IPS-20b (cell line): Measurements from ENCODE around the gene OSBPL6.
"Not testable (repeated sequence)": the region's sequence is repeated elsewhere in the genome, so short reads cannot be mapped to it uniquely, and the experiment has no call there.

Experiments used
- H3K27ac ChIP-seq: one replicate; pipeline ENCODE4 v1.5.1; 2013; ENCODE audit warnings: low read length
- H3K27me3 ChIP-seq: 2 replicates; pipeline ENCODE4 v1.6.1; 2013; ENCODE audit warnings: mild to moderate bottlenecking, low read length, inconsistent platforms; ENCODE audit not compliant: insufficient read depth
- H3K36me3 ChIP-seq: 2 replicates; pipeline ENCODE4 v1.6.1; 2013; ENCODE audit warnings: low read depth, mild to moderate bottlenecking, inconsistent platforms, low read length, moderate library complexity; ENCODE audit not compliant: insufficient read depth
- H3K4me1 ChIP-seq: 2 replicates; pipeline ENCODE4 v1.6.1; 2013; ENCODE audit warnings: mild to moderate bottlenecking, control low read depth, inconsistent platforms, low read length, moderate library complexity; ENCODE audit not compliant: insufficient read depth
- H3K4me3 ChIP-seq: 2 replicates; pipeline ENCODE4 v1.5.1; 2013; ENCODE audit warnings: mild to moderate bottlenecking, low read length, inconsistent platforms
- H3K9ac ChIP-seq: 2 replicates; pipeline ENCODE4 v1.6.1; 2013; ENCODE audit warnings: low read depth, mild to moderate bottlenecking, inconsistent platforms, low read length, moderate library complexity
- H3K9me3 ChIP-seq: 2 replicates; pipeline ENCODE4 v1.6.1; 2013; ENCODE audit warnings: mild to moderate bottlenecking, low read depth, low read length, inconsistent platforms; ENCODE audit not compliant: insufficient read depth

Gene OSBPL6

GRCh38 chr2:178415979-178416378 is 221.7 kb downstream of the OSBPL6 start:
- no peak overlapping the region for H3K27ac ChIP-seq
- no peaks in the 10 kb centered on the region for H3K27me3 ChIP-seq
- no peaks in the 10 kb centered on the region for H3K4me1 ChIP-seq
- no peak overlapping the region for H3K9ac ChIP-seq
- no peaks in the 10 kb centered on the region for H3K9me3 ChIP-seq
- H3K4me3 ChIP-seq, result no peak overlapping the region
- no peaks in the 10 kb centered on the region for H3K36me3 ChIP-seq

- Histone ChIP-seq H3K4me3 (no peak overlapping the region), H3K9ac (no peak overlapping the region), H3K36me3 (no peaks in the 10 kb centered on the region), H3K9me3 (no peaks in the 10 kb centered on the region), H3K27me3 (no peaks in the 10 kb centered on the region), H3K27ac (no peak overlapping the region), H3K4me1 (no peaks in the 10 kb centered on the region)
Observed at GRCh38 chr2:178417916-178418315, 223.6 kb downstream of the OSBPL6 start.

- Histone ChIP-seq H3K4me1 (no peaks in the 10 kb centered on the region), H3K36me3 (no peaks in the 10 kb centered on the region), H3K9me3 (no peaks in the 10 kb centered on the region), H3K9ac (no peak overlapping the region), H3K4me3 (no peak overlapping the region), H3K27me3 (no peaks in the 10 kb centered on the region), H3K27ac (no peak overlapping the region)
Observed at GRCh38 chr2:178418426-178418825, 224.1 kb downstream of the OSBPL6 start.

GRCh38 chr2:178419123-178419522 is 224.8 kb downstream of the OSBPL6 start:
- no peak overlapping the region for H3K9ac ChIP-seq
- no peaks in the 10 kb centered on the region for H3K27me3 ChIP-seq
- no peaks in the 10 kb centered on the region for H3K4me1 ChIP-seq
- H3K4me3 ChIP-seq, result no peak overlapping the region
- H3K27ac ChIP-seq, result no peak overlapping the region
- H3K9me3 ChIP-seq, result no peaks in the 10 kb centered on the region
- H3K36me3 ChIP-seq, result no peaks in the 10 kb centered on the region

GRCh38 chr2:178420463-178420999 is 226.2 kb downstream of the OSBPL6 start:
- H3K4me3 ChIP-seq, result no peak overlapping the region
- H3K4me1 ChIP-seq, result no peaks in the 10 kb centered on the region
- no peaks in the 10 kb centered on the region for H3K36me3 ChIP-seq
- no peaks in the 10 kb centered on the region for H3K27me3 ChIP-seq
- no peak overlapping the region for H3K9ac ChIP-seq
- H3K9me3 ChIP-seq, result no peaks in the 10 kb centered on the region
- H3K27ac ChIP-seq, result no peak overlapping the region

- no peaks in the 10 kb centered on the region for H3K27me3 ChIP-seq
- H3K36me3 ChIP-seq, result peaks cover 10% of the 10 kb centered on the region
- no peaks in the 10 kb centered on the region for H3K9me3 ChIP-seq
- H3K4me1 ChIP-seq, result no peaks in the 10 kb centered on the region
- no peak overlapping the region for H3K4me3 ChIP-seq
- no peak overlapping the region for H3K27ac ChIP-seq
- no peak overlapping the region for H3K9ac ChIP-seq
Observed at GRCh38 chr2:178422097-178422496, 227.8 kb downstream of the OSBPL6 start.

GRCh38 chr2:178423746-178424145 is 229.4 kb downstream of the OSBPL6 start:
- not testable (repeated sequence) for H3K27ac ChIP-seq

GRCh38 chr2:178425255-178425827 is 231.0 kb downstream of the OSBPL6 start:
- no peak overlapping the region for H3K4me3 ChIP-seq
- H3K9ac ChIP-seq, result no peak overlapping the region
- H3K36me3 ChIP-seq, result peaks cover 27% of the 10 kb centered on the region
- H3K27ac ChIP-seq, result no peak overlapping the region
- no peaks in the 10 kb centered on the region for H3K9me3 ChIP-seq
- H3K4me1 ChIP-seq, result no peaks in the 10 kb centered on the region
- no peaks in the 10 kb centered on the region for H3K27me3 ChIP-seq

More at GRCh38 chr2:178423746-178424145, 229.4 kb downstream of the OSBPL6 start:
- not testable (repeated sequence) for H3K9ac ChIP-seq, H3K4me1 ChIP-seq, H3K4me3 ChIP-seq, H3K27me3 ChIP-seq, H3K9me3 ChIP-seq
- peaks cover 18% of the 10 kb centered on the region for H3K36me3 ChIP-seq

GRCh38 chr2:178426388-178426787 is 232.1 kb downstream of the OSBPL6 start:
- Histone ChIP-seq H3K4me1 (no peaks in the 10 kb centered on the region), H3K27me3 (no peaks in the 10 kb centered on the region; the same call in 1 of the 2 replicates), H3K4me3 (no peak overlapping the region), H3K9me3 (no peaks in the 10 kb centered on the region), H3K9ac (no peak overlapping the region), H3K36me3 (peaks cover 38% of the 10 kb centered on the region), H3K27ac (no peak overlapping the region)

- no peaks in the 10 kb centered on the region for H3K4me1 ChIP-seq
- no peaks in the 10 kb centered on the region for H3K9me3 ChIP-seq
- H3K36me3 ChIP-seq, result peaks cover 48% of the 10 kb centered on the region
- H3K27me3 ChIP-seq, result no peaks in the 10 kb centered on the region; the same call in 1 of the 2 replicates
- H3K9ac ChIP-seq, result no peak overlapping the region
- no peak overlapping the region for H3K27ac ChIP-seq
- no peak overlapping the region for H3K4me3 ChIP-seq
Observed at GRCh38 chr2:178427458-178427857, 233.1 kb downstream of the OSBPL6 start.

GRCh38 chr2:178428396-178428806 is 234.1 kb downstream of the OSBPL6 start:
- Histone ChIP-seq H3K27ac (no peak overlapping the region), H3K27me3 (no peaks in the 10 kb centered on the region; the same call in 1 of the 2 replicates), H3K4me1 (no peaks in the 10 kb centered on the region), H3K9me3 (no peaks in the 10 kb centered on the region), H3K9ac (no peak overlapping the region), H3K4me3 (no peak overlapping the region), H3K36me3 (peaks cover 58% of the 10 kb centered on the region)

GRCh38 chr2:178429336-178429735 is 235.0 kb downstream of the OSBPL6 start:
- no peak overlapping the region for H3K4me3 ChIP-seq
- no peaks in the 10 kb centered on the region for H3K4me1 ChIP-seq
- peaks cover 67% of the 10 kb centered on the region for H3K36me3 ChIP-seq
- H3K27me3 ChIP-seq, result no peaks in the 10 kb centered on the region; the same call in 1 of the 2 replicates
- H3K27ac ChIP-seq, result no peak overlapping the region
- no peak overlapping the region for H3K9ac ChIP-seq
- no peaks in the 10 kb centered on the region for H3K9me3 ChIP-seq
